ENCODE results near the gene NEXN.

The NEXN gene

GRCh38 chr1:77954521-77954920 is 66.1 kb downstream of the NEXN start:
- TF ChIP-seq FOXK2 (IDR thresholded peaks at IDR 0.05) (no peak), CTBP1 (IDR thresholded peaks at IDR 0.05; ENCODE audit: borderline replicate concordance) (no peak), BHLHE40 (IDR thresholded peaks at IDR 0.05; ENCODE audit: borderline replicate concordance) (no peak), TARDBP (IDR thresholded peaks at IDR 0.05) (no peak), SUZ12 (IDR thresholded peaks at IDR 0.05) (no peak), PKNOX1 (IDR thresholded peaks at IDR 0.05) (no peak), SP1 (IDR thresholded peaks at IDR 0.05) (no peak), FOXM1 (IDR thresholded peaks at IDR 0.05; ENCODE audit: borderline replicate concordance) (no peak), L3MBTL2 (conservative IDR thresholded peaks at IDR 0.05) (no peak), NFRKB (IDR thresholded peaks at IDR 0.05) (no peak), ZNF384 (IDR thresholded peaks at IDR 0.05) (no peak), FOXA1 (IDR thresholded peaks at IDR 0.05) (no peak), ARNT (IDR thresholded peaks at IDR 0.05) (no peak), HDGF (IDR thresholded peaks at IDR 0.05; ENCODE audit: borderline replicate concordance) (no peak)
- POLR2A ChIA-PET: no interaction called here
- no peak for DNase-seq (ENCODE audit: extremely low spot score)
- CTCF ChIA-PET: no interaction called here

GRCh38 chr1:77955709-77956108 is 67.3 kb downstream of the NEXN start:
- CTCF ChIA-PET: no interaction called here
- TF ChIP-seq FOXK2 (IDR thresholded peaks at IDR 0.05) (no peak), SP1 (IDR thresholded peaks at IDR 0.05) (no peak), BHLHE40 (IDR thresholded peaks at IDR 0.05; ENCODE audit: borderline replicate concordance) (no peak), L3MBTL2 (conservative IDR thresholded peaks at IDR 0.05) (no peak), PKNOX1 (IDR thresholded peaks at IDR 0.05) (no peak), CTBP1 (IDR thresholded peaks at IDR 0.05; ENCODE audit: borderline replicate concordance) (no peak), NFRKB (IDR thresholded peaks at IDR 0.05) (no peak), SUZ12 (IDR thresholded peaks at IDR 0.05) (no peak), ELF4 (IDR thresholded peaks at IDR 0.05) (no peak), TARDBP (IDR thresholded peaks at IDR 0.05) (no peak), FOXA1 (IDR thresholded peaks at IDR 0.05) (no peak), LEF1 (IDR thresholded peaks at IDR 0.05; ENCODE audit: borderline replicate concordance) (no peak), ZNF384 (IDR thresholded peaks at IDR 0.05) (no peak), FOXM1 (IDR thresholded peaks at IDR 0.05; ENCODE audit: borderline replicate concordance) (no peak), HDGF (IDR thresholded peaks at IDR 0.05; ENCODE audit: borderline replicate concordance) (no peak)
- no peak for DNase-seq (ENCODE audit: extremely low spot score)
- POLR2A ChIA-PET: no interaction called here

GRCh38 chr1:77956464-77956863 is 68.0 kb downstream of the NEXN start:
- TF ChIP-seq L3MBTL2 (conservative IDR thresholded peaks at IDR 0.05) (no peak), LEF1 (IDR thresholded peaks at IDR 0.05; ENCODE audit: borderline replicate concordance) (no peak), BHLHE40 (IDR thresholded peaks at IDR 0.05; ENCODE audit: borderline replicate concordance) (no peak), CTBP1 (IDR thresholded peaks at IDR 0.05; ENCODE audit: borderline replicate concordance) (no peak), FOXA1 (IDR thresholded peaks at IDR 0.05) (no peak), NFRKB (IDR thresholded peaks at IDR 0.05) (no peak), FOXM1 (IDR thresholded peaks at IDR 0.05; ENCODE audit: borderline replicate concordance) (no peak), ZNF384 (IDR thresholded peaks at IDR 0.05) (no peak), ELF4 (IDR thresholded peaks at IDR 0.05) (no peak), HDGF (IDR thresholded peaks at IDR 0.05; ENCODE audit: borderline replicate concordance) (no peak), SP1 (IDR thresholded peaks at IDR 0.05) (no peak), SUZ12 (IDR thresholded peaks at IDR 0.05) (no peak), FOXK2 (IDR thresholded peaks at IDR 0.05) (no peak), PKNOX1 (IDR thresholded peaks at IDR 0.05) (no peak)
- ChIA-PET POLR2A (no interaction called here), CTCF (no interaction called here)
- no peak for DNase-seq (ENCODE audit: extremely low spot score)

GRCh38 chr1:77958391-77958790 is 70.0 kb downstream of the NEXN start:
- no peak for DNase-seq (ENCODE audit: extremely low spot score)
- CTCF ChIA-PET: no interaction called here
- POLR2A ChIA-PET: no interaction called here
- TF ChIP-seq BHLHE40 (IDR thresholded peaks at IDR 0.05; ENCODE audit: borderline replicate concordance) (no peak), SP1 (IDR thresholded peaks at IDR 0.05) (no peak), ARNT (IDR thresholded peaks at IDR 0.05) (no peak), NFRKB (IDR thresholded peaks at IDR 0.05) (no peak), ZNF384 (IDR thresholded peaks at IDR 0.05) (no peak), SUZ12 (IDR thresholded peaks at IDR 0.05) (no peak), CTBP1 (IDR thresholded peaks at IDR 0.05; ENCODE audit: borderline replicate concordance) (no peak), LEF1 (IDR thresholded peaks at IDR 0.05; ENCODE audit: borderline replicate concordance) (no peak), PKNOX1 (IDR thresholded peaks at IDR 0.05) (no peak), FOXK2 (IDR thresholded peaks at IDR 0.05) (no peak), TARDBP (IDR thresholded peaks at IDR 0.05) (no peak), FOXA1 (IDR thresholded peaks at IDR 0.05) (no peak), ELF4 (IDR thresholded peaks at IDR 0.05) (no peak), HDGF (IDR thresholded peaks at IDR 0.05; ENCODE audit: borderline replicate concordance) (no peak)

GRCh38 chr1:77958850-77959249 is 70.4 kb downstream of the NEXN start:
- ChIA-PET CTCF (no interaction called here), POLR2A (interaction anchor here (0.9 kb wide), 1 partner anchor 19 kb away, joined by 4 read pairs; the partner anchor contains the start of gene FUBP1)
- no peak for TF ChIP-seq HDGF (IDR thresholded peaks at IDR 0.05; ENCODE audit: borderline replicate concordance)
- no peak for TF ChIP-seq ZNF384 (IDR thresholded peaks at IDR 0.05)
- no peak for TF ChIP-seq L3MBTL2 (conservative IDR thresholded peaks at IDR 0.05)
- TF ChIP-seq FOXK2 (IDR thresholded peaks at IDR 0.05): no peak
- no peak for TF ChIP-seq NFRKB (IDR thresholded peaks at IDR 0.05)
- no peak for TF ChIP-seq FOXM1 (IDR thresholded peaks at IDR 0.05; ENCODE audit: borderline replicate concordance)
- TF ChIP-seq SUZ12 (IDR thresholded peaks at IDR 0.05): no peak
- TF ChIP-seq LEF1 (IDR thresholded peaks at IDR 0.05; ENCODE audit: borderline replicate concordance): no peak
- no peak for TF ChIP-seq BHLHE40 (IDR thresholded peaks at IDR 0.05; ENCODE audit: borderline replicate concordance)
- no peak for TF ChIP-seq TARDBP (IDR thresholded peaks at IDR 0.05)
- no peak for TF ChIP-seq PKNOX1 (IDR thresholded peaks at IDR 0.05)
- no peak for TF ChIP-seq FOXA1 (IDR thresholded peaks at IDR 0.05)
- no peak for TF ChIP-seq ELF4 (IDR thresholded peaks at IDR 0.05)
- no peak for TF ChIP-seq ARNT (IDR thresholded peaks at IDR 0.05)
- no peak for TF ChIP-seq SP1 (IDR thresholded peaks at IDR 0.05)
- TF ChIP-seq CTBP1 (IDR thresholded peaks at IDR 0.05; ENCODE audit: borderline replicate concordance): no peak
- no peak for DNase-seq (ENCODE audit: extremely low spot score)

Data from HEK293T (cell line).